DOHH2 (cell line): Measurements from ENCODE around the gene TRIM56.

ENCODE experiments used
- CTCF ChIP-seq: fragments of 200-600 bp; sonication (generic); IDR thresholded peaks from one replicate; pipeline ENCODE4 v1.5.1; 2014; ENCODE audit warnings: antibody characterized with exemption, mild to moderate bottlenecking, low read depth, low read length; ENCODE audit not compliant: poor library complexity, severe bottlenecking
- EZH2phosphoT487 ChIP-seq: fragments of 200-600 bp; sonication (generic); IDR thresholded peaks from 2 replicates; pipeline ENCODE4 v1.6.1; 2017; ENCODE audit warnings: borderline replicate concordance, mild to moderate bottlenecking, antibody characterized with exemption, low read length, moderate library complexity, mixed read lengths

- no peak for TF ChIP-seq CTCF
- TF ChIP-seq EZH2phosphoT487: no peak
Measured at GRCh38 chr7:101112233-101112632, 27.0 kb downstream of the TRIM56 start.
